Kidney glomerular epithelial cell (primary cell): Measurements from ENCODE around the gene F12.

Experiments used
- DNase-seq: peaks from one replicate; lab custom pipeline; 2025; lab: John Stamatoyannopoulos, UW

Gene F12

DNA sequence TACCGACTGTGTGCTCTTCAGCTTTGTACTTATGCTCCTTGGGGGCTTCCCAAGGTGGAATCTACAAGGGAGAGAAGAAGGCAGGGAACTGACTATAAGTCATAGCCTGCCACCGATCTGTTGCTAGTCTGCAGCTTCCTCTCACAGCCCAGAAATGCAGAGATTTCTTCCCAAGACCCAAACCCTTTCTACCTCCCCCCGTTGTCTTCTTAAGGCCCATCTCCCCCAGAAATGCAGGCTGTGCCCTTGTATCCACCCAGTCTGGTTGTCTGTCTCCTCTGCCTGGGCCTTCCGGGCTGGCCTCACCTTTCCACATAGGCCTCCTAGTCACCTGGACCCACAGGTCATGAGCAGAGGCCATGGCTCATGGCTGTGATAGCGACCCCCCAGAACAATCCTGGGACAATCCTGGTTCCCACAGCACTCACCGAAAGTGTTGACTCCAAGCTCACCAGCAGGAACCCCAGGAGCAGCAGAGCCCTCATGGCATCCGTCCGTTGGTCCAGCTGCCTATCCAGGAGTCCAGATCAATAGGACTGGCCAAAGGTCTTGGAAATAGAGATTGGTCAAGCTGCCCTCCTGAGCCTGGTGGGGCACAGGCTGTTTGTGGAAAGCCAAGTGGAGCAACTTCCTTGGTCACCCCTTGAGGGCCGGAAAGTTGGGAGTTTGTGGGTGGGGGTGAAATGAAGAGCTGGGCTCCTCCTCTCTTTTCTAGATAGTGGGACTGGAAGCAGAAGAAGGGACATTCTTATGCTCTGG, at the start of gene F12:
F12 (minus strand) TSS at position 522 of the 759 bp plus-strand sequence; CDS start at position 485, 37 bp downstream.
- no peak for DNase-seq

DNA sequence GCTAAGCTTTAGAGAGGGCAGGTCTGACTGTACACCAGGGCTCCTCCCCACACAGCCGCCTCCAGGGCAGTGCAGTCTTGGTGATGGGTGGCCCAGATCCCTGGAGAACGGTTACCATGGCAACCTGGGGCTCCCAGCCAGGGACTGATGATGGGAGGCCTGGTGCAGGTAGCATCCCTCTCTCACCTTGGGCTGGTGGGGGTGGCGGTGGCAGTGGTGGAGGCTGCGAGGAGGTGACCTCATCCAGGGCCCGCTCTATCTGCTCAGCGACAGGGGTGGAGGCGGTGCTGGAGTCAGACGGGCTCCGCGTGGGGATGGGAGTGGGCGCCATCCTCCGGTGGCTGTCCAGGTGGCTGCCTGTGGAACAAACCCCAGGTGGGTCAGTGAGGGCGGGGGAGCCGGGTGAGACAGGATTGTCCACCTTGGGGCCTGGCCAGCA, 49.6 kb upstream of the F12 start:
- no peak for DNase-seq

- no peak for DNase-seq
These were observed 48.7 kb upstream of the F12 start for GRCh38 chr5:177457852-177458681.

DNA sequence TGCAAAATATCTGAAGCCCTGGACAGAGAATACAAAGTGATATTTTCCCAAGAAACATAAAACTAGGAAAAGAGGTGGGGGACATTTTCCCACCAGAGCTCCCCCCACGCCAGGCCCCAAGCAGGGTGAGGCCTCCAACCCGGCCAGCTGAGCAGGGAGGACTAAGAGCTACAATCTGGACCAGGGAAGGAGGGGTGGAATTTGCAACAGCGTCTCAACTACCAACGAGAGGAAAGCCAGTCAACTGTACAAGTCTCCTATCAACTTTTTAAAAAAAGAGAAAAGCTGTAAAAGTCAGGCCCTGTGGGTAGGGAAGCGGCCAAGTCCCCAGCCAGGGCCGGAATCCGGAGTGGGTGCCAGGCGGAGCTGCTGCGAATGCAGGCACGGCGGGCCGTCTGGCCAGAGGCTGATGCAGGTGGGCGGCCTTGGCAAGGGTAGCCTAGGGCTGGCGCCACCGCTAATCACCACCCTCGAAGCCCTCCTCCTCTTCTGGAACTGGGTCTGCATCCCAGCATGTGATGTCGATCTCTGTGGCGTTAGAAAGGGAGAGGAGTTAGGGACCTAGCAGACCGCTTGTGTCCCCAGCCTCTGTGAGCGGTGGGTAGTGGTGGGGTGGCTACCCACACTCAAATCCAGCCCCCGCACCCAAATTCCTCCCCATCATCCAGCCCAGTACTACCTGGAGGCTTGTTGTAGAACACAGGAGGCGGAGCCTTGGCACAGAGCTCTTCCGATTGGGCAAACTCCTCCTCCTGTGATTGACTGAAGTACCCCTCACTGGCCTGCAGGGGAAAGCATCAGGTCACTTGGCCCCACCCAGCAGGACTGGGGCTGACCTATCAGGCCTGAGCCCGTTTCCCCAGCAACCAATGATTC, 47.9 kb upstream of the F12 start:
- DNase-seq, result peak; percentile 96

GRCh38 chr5:177456591-177456964, 47.2 kb upstream of the F12 start:
- DNase-seq, result no peak

DNA sequence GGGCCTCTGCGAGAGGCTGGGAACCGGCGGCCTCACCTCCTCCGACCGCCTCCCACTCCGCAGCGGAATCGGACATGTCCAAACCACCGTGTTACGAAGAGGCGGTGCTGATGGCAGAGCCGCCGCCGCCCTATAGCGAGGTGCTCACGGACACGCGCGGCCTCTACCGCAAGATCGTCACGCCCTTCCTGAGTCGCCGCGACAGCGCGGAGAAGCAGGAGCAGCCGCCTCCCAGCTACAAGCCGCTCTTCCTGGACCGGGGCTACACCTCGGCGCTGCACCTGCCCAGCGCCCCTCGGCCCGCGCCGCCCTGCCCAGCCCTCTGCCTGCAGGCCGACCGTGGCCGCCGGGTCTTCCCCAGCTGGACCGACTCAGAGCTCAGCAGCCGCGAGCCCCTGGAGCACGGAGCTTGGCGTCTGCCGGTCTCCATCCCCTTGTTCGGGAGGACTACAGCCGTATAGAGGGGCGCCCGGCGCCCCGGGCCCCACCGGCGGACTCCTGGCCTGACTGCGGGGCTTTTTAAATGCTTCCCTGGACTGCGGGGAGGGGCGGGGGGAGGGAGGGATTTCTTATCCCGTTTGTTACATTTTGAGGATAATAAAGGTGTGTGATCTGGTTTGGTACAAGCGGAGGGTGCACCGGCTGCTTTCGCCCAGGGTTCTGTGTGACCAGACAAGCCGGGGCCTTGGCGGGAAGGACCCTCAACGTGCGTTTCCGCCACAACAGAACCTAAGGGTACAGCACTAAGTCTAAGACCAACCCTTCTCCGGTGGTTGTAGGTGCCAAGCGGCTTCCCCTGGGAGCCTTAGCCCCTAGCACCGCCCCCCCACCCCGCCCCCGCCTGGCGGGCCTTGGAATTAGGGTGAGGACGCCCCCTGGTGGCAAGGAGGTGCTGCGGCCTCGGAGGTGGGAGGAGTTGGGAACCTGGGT, 46.6 kb upstream of the F12 start:
- peak; percentile 74 for DNase-seq

DNA sequence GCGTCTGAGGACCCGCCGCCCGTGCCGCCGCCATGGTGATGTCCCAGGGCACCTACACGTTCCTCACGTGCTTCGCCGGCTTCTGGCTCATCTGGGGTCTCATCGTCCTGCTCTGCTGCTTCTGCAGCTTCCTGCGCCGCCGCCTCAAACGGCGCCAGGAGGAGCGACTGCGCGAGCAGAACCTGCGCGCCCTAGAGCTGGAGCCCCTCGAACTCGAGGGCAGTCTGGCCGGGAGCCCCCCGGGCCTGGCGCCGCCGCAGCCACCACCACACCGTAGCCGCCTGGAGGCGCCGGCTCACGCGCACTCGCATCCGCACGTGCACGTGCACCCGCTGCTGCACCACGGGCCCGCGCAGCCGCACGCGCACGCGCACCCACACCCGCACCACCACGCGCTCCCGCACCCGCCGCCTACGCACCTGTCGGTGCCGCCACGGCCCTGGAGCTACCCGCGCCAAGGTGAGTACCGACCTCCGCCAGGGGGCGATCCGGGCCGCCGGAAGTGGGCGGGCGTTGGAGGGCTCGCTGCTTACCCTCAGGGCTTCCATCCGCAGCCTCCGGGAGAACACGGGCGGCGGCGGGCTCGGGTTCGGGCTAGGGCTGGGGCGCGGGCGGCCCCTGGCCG, 45.8 kb upstream of the F12 start:
- DNase-seq, result peak; percentile 74

- DNase-seq, result peak; percentile 68
These were observed 45.2 kb upstream of the F12 start for GRCh38 chr5:177454397-177455035.

DNA sequence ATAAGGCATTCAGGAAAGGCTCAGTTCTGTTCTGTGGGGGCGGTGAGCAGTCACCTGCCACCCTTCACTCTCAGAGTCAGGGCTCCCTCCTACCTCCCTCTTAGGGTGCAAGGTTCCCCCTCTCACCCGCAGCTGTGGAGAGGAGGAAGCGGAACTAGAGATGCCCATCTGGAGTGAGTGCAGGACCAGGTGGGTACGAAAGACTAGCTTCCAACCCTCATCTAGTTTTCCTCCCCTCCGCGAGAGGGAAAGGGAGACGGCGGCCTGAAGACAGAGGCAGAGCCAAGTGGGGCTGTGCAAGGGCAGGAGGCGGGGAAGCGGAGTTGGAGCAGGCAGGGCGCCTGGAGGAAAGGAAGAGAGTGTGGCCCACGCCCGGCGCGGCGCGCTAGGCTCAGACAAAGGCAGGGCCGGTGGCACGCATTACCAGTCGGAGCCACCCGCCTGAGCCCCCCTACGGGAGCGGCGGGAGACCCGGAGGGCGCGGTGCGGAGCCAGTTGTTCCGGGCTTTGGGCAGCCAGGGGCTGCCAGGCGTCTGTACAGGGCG, 44.6 kb upstream of the F12 start:
- DNase-seq, result no peak

DNA sequence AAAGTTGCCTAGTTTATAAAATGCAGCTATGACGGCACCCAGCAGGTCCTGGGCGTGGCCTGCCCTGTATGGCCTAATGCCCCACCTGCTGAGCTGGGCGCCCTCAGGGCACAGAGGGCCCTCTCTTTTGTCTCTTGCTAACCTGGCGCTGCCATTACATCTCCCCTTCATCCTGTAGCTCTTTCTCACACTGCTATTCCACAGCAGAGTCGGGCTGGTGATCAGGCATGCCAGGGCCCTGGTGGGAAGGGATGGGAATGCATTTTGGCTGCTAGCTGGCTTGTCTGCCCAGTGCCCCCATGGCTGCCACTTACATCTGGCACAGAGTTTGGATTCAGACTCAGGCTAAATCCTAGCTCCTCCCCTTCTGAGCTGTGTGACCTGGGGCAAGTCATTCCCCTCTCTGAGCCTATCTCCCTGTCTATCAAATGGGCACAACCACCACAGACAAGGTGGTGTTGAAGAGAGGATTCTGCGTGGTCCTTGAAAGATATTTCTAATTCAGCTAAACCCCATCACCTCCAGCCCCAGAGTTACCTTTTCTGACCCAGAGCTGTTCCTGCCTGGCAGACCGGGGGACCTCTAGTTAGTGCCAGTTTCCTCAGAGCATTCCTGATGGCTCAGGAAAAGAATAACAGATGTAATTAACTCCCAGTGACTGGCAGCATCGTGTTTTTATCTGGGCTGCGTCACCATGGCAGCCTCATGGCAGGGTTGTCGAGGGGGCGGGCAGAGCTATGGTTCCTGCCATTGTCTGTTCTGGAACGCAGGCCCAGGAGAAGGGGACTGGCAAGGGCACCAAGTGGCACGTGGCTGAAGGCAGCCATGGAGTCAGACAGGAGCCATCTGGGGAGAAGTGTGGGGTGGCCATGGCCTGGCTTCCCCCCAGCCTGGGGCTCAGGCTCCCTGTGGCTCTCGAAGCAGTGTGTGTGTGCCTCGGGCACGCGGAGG, 43.6 kb upstream of the F12 start:
- no peak for DNase-seq

DNA sequence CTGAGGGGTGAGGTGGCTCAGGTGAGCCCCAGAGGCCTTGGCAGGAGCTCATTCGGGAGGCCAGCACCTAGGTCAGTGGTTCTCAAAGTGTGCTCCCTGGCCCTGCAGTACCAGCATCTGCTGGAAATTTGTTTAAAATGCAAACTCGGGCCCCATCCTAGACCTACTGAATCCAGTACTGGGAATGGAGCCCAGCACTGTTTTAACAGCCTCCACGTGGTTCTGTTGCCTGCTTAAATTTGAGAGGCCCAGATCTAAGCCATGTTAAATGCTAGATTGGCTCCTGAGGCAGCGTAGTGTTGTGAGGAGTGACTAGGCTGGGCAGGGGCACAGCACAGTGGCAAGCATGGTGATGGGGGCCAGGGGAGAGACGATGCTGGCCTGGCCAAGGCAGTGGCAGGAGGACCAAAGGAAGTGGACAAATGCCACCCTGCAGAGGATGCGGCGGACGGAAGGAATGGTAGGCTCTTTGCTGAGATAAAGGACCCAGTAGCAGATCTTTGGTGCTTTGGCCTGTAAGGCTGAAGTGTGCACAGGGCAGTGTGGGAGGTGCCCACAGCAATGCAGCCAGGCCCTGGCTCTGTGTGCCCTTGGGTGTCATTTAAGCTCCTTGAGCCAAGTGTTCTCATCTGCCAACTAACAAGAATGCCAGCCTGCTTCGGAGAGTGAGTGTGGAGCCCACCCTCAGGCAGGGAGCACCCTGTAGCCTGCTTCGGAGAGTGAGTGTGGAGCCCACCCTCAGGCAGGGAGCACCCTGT, 41.5 kb upstream of the F12 start:
- no peak for DNase-seq

DNA sequence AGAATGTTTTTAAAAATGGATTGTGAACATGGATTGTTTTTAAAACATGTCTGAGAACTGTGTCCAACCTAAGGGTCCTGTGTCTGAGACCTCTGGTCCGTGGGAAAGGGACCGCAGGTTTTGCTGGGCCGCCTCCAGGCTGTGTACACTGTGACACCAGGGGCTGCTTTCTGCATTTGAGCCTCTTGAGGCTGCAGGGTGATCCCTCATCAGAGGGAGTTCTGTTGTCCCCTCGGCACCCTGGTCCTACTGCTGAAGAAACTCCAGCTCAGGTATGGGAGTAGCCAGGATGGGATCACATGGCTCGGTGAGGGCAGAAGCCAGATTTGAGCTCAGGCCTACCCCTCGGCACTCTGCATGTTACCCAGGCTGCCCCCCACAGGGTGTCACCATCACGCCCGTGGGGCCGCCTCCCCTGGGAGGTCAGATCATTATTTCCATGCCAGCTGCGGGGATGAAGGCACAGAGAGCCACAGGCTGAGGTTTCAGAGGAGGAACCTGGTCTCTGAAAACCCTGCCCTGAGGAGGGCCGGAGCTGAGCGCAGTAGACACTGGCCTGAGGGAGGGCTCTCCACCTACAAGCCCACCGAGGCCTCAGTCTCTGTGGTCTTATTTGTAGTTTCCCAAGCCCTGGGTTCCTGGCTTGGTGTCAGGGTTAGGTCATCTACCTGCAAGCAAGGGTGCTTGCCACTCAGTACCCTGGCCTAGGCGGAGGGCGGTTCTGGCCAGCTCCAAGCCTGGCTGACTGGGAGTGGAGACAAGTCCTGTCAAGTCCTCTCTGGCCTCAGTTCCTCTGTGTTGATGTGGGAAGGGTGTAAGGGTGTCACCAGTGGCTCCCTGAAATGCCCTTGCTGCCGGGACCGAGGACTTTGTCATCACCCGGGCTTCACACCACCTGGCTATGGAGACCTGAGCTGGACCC, 40.0 kb upstream of the F12 start:
- no peak for DNase-seq

- DNase-seq, result no peak
These were observed 39.0 kb upstream of the F12 start for GRCh38 chr5:177448244-177448950.

DNA sequence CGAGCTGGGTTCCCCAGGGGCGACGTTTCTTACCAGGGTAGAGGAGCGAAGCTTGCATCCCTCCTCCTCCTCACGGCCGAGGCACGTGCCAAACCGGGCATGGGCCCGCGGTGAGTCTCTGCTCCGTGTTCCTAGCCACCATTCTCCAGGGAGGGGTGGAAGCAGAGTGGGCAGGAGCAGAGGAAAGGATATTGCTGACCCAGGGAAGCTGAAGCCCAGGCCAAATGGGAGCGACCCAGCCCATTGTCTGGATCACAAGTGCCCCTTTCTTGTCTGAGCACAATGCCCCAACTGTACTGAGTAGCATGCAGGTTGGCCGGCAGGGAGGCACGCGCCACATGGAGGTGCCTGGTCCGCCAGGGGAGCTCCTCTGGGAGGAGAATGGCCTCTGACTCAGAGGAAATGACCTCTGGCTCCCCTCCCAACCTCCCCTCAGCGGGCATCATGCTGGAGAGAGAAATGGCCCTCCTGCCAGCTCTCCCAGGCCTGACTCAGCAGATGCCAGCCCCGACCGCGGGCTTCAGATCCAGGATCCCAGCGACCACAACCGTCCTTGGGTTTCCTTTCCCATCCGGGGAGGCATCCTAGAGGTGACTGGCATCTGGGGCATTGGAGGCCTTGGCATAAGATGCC, 38.4 kb upstream of the F12 start:
- DNase-seq, result peak; percentile 87

DNA sequence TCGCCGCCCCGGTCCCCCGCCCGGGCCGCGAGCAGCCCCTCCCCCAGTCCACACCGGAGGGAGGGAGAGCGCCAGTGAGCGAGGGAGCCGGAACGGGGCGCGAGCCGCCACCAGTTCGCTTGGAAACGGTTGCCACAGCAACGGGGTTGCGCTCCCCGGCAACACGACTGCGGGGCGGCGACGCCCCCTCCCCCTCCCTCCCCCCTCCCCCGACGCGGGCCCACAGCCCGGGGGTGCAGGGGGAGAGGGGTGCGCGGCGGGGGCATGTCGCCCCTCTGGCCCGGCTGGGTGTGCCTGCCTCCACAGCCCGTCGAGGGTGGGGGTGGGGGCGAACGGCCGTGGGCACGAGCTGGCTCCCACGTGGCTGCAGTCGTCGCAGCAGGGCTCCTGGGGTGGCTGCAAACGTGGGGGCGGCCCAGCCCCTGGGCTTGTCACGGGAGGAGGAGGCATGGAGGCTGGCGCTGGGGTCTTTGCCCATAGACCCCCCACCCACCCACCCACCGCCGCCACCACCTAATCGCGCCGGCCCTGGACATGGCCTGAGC, 37.8 kb upstream of the F12 start:
- no peak for DNase-seq
